ENCODE results near the gene C11orf24. TPM values are rescaled to one million over a fixed set of nuclear protein-coding genes. Genes with fewer than 3 reads are reported as not detected.

Gene C11orf24
- 75.5 and 78.0 TPM in 2 replicates for total RNA-seq

DNA sequence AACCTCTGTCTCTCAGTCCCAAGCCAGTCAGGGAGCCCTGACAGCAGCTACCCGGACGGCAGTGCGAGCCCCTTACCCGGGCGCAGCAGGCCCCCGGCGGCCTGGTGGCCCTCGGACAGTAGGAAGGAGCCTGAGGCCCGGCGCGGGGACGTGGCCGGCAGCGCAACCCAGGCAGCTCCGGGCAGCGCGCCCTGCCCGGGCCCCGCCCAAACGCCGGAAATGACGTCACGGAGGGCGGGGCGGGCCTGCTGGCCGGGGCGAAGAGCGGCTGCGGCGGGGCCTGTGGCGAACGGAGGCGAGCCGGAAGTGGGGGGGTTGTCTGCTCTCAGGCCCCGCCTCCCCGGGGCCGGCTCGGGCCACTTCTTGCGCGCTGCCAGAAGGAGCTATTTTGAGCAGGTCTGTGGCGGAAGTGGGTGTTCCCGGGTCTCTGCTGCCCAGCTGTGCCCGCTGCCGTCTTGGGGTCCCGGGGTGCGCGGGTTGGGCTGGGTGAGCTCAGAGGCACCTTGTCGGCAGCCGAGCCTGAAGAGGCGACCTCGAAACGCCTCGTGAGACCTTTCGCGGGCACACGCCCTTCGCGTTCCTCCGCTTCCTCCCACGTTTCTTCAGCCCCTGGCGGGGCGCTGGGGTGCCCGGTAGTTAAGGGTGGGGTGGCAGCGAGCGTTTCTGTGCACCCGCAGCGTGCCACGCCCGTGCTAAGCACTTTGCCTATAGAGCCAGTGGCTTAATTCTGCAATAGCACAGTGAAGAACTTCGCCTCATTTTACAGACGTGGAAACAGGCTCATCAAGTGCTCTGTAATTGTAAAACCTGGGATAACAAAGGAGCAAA, at the start of gene C11orf24:
Gene C11orf24 (minus strand): TSS at position 193 of the 828 bp plus-strand sequence. CDS start 8,206 bp downstream, outside the sequence.
- Mint-ChIP-seq H3K36me3 (ENCODE audit: low read depth) (peaks cover 42% of the 10 kb centered on the region), H3K4me3 (peak within 1 kb of the TSS; percentile 95), H3K27ac (peak within 1 kb of the TSS; percentile 98), H3K9me3 (no peaks in the 10 kb centered on the region), H3K27me3 (no peaks in the 10 kb centered on the region), H3K4me1 (peaks cover 79% of the 10 kb centered on the region)
- ATAC-seq (ENCODE audit: low read depth) (peak; percentile 78), DNase-seq (peak; percentile 95)
- TF ChIP-seq, protein P1, sequence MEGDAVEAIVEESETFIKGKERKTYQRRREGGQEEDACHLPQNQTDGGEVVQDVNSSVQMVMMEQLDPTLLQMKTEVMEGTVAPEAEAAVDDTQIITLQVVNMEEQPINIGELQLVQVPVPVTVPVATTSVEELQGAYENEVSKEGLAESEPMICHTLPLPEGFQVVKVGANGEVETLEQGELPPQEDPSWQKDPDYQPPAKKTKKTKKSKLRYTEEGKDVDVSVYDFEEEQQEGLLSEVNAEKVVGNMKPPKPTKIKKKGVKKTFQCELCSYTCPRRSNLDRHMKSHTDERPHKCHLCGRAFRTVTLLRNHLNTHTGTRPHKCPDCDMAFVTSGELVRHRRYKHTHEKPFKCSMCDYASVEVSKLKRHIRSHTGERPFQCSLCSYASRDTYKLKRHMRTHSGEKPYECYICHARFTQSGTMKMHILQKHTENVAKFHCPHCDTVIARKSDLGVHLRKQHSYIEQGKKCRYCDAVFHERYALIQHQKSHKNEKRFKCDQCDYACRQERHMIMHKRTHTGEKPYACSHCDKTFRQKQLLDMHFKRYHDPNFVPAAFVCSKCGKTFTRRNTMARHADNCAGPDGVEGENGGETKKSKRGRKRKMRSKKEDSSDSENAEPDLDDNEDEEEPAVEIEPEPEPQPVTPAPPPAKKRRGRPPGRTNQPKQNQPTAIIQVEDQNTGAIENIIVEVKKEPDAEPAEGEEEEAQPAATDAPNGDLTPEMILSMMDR (IDR thresholded peaks at IDR 0.05), result no peak
- CTCF ChIA-PET, result interaction anchor here (1.1 to 6.3 kb wide), 4 partner anchors 11 to 25 kb away, joined by 3 to 71 read pairs (median 37); no protein-coding TSS in a partner anchor
- intact Hi-C loops (cut with micrococcal nuclease), result loop anchor here (1.0 to 10.0 kb wide), 9 partner anchors 15 to 657 kb away; partner anchors contain the start of genes KMT5B and PPP6R3
- POLR2A ChIA-PET, result interaction anchor here (0.6 to 5.2 kb wide), 16 partner anchors 10 to 269 kb away, joined by 3 to 93 read pairs (median 8); partner anchors contain the start of genes ALDH3B1, KMT5B and PPP6R3

DNA sequence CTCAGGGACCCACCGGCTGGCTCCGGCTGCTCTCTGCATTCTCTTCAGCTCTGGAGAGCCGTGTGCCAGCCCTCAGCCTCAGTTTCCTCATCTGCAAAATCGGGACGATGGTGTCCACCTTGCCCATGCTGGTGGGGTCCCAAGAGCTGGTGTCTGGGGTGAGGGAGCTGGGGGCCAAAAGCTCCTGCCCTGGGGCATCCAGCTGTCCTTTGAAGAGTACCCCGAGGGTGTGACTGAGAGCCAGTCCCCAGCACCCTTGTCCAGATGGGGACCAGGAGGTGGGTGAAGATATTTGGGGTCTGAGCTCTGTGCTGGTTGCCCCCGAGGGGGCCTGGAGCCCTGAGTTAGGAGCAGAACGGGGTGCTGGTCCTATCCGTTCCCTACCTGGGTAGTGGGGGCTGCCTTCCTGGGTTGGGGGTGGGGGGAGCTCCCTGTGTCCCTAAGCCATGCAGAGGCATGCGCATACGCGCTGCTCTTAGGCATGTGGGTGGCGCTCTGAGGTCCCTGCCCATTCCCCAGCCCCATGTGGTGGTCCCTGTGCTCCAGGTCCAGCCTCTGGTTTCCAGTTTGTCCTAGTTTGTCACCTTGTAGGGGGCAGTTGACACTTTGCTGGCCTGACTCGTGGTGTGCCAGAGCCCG, 45.5 kb upstream of the C11orf24 start:
- no peak for ATAC-seq (ENCODE audit: low read depth)
- POLR2A ChIA-PET, result interaction anchor here (0.6 kb wide), 1 partner anchor 182 kb away, joined by 7 read pairs; no protein-coding TSS in a partner anchor
- H3K4me3 Mint-ChIP-seq, result no peak overlapping the region
- H3K27ac Mint-ChIP-seq, result no peak overlapping the region
- no peak for DNase-seq
- CTCF ChIA-PET, result no interaction called here
- intact Hi-C loops (cut with micrococcal nuclease), result no loop called here
- TF ChIP-seq, protein P1 (IDR thresholded peaks at IDR 0.05), result no peak
- peaks cover 23% of the 10 kb centered on the region for H3K27me3 Mint-ChIP-seq
- no peaks in the 10 kb centered on the region for H3K9me3 Mint-ChIP-seq
- peaks cover 13% of the 10 kb centered on the region for H3K4me1 Mint-ChIP-seq
- no peaks in the 10 kb centered on the region for H3K36me3 Mint-ChIP-seq (ENCODE audit: low read depth)

DNA sequence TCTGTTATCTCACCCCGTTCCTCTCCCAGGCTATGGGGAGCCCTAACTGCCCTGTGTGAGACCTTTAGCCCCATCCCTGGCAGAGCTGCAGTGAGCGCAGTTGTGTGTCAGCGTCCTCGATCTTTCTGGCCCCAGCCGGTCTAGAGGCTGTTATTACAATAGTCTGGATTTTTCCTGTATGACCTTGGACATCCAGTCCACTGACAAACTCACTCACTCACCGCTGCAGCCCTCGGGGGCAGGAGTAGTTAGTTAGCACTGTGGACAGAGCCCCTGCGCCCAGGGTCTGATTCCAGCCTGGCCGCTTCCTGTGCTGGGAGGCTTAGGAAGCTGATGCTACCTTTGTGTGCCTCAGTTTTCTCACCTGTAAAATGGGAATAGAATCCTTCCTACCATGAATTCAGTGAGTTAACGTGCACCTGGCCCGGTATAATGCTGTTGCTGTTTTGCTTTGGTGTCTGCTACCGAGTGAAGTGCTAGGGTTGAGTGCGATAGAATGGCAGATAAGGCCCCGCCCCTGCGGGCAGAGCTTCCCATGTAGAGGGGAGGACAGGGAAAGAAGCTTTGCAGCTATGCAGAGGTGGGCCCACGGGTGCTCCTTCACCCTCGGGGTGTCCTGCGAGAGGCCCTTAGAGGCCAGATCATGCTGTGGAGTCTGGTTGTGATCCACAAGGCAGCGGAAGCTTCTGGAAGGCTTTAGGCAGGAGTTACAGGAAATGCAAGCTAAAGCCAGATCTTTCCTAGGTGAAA, 43.6 kb upstream of the C11orf24 start:
- TF ChIP-seq, protein P1 (IDR thresholded peaks at IDR 0.05), result no peak
- Mint-ChIP-seq H3K27ac (no peak overlapping the region), H3K9me3 (no peaks in the 10 kb centered on the region), H3K36me3 (ENCODE audit: low read depth) (no peaks in the 10 kb centered on the region), H3K4me1 (peaks cover 13% of the 10 kb centered on the region), H3K4me3 (no peak overlapping the region), H3K27me3 (peaks cover 23% of the 10 kb centered on the region)
- no peak for ATAC-seq (ENCODE audit: low read depth)
- POLR2A ChIA-PET, result no interaction called here
- intact Hi-C loops (cut with micrococcal nuclease), result no loop called here
- DNase-seq, result no peak
- CTCF ChIA-PET, result no interaction called here

DNA sequence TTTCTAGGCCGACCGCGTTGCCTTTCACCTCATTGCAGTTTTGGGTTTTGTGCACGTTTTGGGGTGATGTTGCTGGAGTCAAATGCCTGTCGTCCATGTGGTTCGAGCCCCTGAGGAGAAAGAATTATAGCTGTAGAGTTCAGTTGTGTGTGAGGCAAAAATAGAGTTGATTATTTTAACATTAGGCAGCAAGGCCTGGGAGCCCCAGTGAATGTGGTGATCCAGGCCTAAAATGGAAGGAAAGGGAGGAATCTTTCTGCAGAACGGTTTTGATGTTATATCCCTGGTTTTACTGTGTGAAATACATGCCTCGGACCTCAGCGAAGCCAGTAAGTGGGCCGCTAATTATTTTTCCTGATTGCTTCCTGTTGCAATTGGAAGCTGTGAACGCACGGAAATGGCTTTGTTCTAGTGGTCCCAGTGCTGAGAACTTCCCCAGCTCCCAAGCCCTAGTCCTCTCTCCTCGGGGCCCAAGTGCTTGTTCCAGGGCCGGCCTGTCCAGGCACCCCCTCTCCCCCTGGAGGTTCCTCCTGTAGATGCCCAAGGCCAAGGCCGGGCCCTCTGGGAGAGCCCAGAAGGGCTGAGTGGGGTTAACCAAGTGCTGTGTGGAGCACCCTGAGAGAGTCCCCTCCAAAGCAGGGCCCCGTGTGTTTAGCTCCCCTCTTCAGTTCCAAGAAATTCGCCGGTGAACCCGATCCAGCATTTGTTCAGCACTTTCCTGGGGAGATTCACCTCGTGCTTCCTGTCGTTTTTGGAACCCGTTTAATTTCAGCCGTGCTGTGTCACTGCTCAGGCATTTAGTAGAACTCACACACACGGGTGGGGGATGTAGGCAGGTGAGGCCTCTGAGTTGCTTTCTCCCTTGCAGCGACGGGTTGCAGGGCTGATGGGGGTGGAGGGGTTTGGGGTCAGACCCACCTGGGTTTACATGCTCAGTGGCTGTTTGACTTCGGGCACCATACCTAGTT, 42.7 kb upstream of the C11orf24 start:
- TF ChIP-seq, protein P1 (IDR thresholded peaks at IDR 0.05), result no peak
- CTCF ChIA-PET, result no interaction called here
- intact Hi-C loops (cut with micrococcal nuclease), result loop anchor here (5.0 kb wide), 2 partner anchors 68 to 133 kb away; no protein-coding TSS in a partner anchor
- H3K4me3 Mint-ChIP-seq, result peak overlapping the region; percentile 30
- peaks cover 23% of the 10 kb centered on the region for H3K27me3 Mint-ChIP-seq
- H3K27ac Mint-ChIP-seq, result no peak overlapping the region
- no peaks in the 10 kb centered on the region for H3K36me3 Mint-ChIP-seq (ENCODE audit: low read depth)
- no peaks in the 10 kb centered on the region for H3K9me3 Mint-ChIP-seq
- POLR2A ChIA-PET, result no interaction called here
- ATAC-seq (ENCODE audit: low read depth), result no peak
- peaks cover 13% of the 10 kb centered on the region for H3K4me1 Mint-ChIP-seq
- no peak for DNase-seq

Measured in activated B cell treated with CpG ODN at 0.5 μM for 24 hours (primary cell).